ENCODE measurements around the gene ITIH4.

DNA sequence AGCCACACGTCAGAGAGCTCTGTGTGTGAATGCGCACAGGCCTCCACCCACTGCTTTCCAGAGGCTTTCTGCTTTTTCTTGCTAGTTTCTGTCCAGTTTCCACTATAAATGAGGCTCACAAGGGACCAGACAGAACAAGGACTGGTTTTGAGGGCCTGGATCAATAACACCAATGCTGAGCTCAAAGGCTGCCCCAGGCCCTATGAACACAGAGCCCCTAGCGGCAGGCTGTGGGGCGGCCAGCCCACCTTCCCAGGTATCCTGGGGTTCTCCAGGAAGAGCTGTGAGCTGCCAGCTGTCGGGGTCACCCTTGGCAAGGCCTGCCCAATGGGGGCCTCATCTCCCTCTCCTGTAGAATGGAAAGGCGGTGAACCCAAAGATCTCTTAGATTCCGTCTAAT, 38.1 kb downstream of the ITIH4 start:
- TF ChIP-seq CTCF (IDR thresholded peaks at IDR 0.05) (no peak), POLR2A (IDR thresholded peaks at IDR 0.05) (no peak)

Data from thyroid gland (tissue), 4 donors.